GM19328 (cell line): ENCODE data around the gene CD34.

Experiments
- ATAC-seq: cut with Tn5 transposase; IDR thresholded peaks from one replicate; pipeline ENCODE4 v1.9.1; 2021; ENCODE audit warnings: mild to moderate bottlenecking, moderate library complexity; ENCODE audit not compliant: unreplicated experiment

The CD34 gene

DNA sequence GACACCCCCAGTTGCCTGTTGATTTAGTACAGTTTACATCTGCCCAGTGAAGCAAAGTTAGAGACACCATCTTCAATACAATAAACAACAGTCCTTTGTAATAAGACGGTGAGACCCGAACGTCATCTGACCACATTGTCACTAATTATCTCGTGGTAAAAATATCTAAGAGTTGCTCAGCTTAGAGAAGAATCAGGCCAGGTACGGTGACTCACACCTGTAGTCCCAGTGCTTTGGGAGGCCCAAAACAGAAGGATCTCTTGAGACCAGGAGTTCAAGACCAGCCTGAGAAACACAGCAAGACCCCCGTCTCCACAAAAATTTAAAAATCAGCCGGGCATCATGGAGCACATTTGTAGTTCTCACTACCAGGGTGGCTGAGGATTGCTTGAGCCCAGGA is 53.5 kb downstream of the CD34 start:
- ATAC-seq: no peak

DNA sequence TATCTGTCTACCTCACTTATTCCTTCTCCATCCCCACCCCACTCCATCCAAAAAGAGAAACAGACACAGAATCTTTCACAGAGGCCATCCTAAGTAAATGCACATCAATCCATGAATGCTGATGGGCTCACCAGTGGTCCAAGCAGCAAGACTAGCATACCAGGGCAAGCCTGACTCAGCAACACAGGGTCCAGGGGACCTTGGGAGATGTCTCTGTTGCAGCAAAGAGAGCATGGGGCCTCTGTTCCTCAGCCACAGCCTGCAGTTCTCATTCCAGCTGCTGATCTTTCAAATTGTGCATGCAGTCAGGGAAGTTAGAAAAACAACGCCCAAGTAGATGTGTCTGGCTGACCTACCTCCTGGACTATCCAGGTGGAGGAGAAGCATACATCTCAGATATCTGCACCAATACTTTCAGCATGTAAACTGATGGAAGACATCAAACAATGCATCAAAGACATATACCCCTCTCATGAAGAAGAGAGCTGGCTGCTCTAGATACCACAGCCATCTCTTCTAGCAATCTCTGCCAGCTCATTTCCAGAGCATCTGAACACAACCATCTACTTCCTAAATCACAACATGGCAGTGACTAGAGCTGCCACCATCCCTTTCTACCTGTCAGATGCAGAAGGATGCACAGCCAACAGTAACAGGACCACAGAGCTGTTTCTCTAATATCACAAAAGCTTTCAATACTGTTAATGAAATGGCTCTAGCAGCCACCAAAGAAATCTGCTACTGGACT is 54.5 kb downstream of the CD34 start:
- ATAC-seq: no peak

GRCh38 chr1:207854001-207854400 is 56.9 kb downstream of the CD34 start:
- ATAC-seq: no peak

DNA sequence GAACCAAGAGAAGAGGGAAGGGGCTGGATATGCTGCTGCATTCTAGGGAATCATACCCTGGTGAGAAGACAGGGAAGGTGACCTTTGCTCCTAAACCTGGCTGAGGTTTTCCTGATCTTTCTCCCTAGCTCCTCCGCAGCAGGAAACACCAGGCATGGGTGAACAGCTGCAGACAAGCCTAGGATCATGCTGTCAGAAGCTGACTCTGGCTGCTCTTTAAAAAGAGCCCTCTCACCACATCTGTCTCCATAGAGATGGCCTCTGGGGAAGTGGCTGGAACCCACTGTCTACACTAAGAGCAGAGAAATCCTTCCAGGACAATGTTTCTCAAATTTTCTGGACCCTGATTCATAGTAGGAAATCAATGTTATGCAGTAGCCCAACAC is 57.6 kb downstream of the CD34 start:
- ATAC-seq: no peak

- ATAC-seq: no peak
Measured at GRCh38 chr1:207852576-207853371, 58.2 kb downstream of the CD34 start.

- ATAC-seq: no peak
Measured at GRCh38 chr1:207851696-207852095, 59.2 kb downstream of the CD34 start.

GRCh38 chr1:207850621-207851407 is 60.1 kb downstream of the CD34 start:
- ATAC-seq: no peak

DNA sequence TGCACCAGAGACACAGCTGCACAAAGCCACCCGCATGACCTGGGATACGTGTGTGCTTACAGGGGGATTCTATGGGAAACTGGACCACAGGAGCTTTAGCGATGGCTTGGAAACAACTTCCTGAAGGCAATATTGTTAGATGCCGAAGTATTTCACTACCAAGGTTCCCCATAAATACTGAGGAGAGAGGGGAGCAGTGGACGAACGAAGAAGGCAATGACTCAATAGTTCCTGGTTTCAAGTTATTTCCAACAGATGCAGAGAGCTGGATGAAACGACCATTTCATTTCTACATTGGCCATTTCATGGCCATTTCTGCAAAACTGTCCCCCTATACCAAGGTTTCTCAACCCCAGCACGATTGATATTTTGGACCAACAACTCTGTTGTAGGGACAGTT is 61.3 kb downstream of the CD34 start:
- no peak for ATAC-seq

DNA sequence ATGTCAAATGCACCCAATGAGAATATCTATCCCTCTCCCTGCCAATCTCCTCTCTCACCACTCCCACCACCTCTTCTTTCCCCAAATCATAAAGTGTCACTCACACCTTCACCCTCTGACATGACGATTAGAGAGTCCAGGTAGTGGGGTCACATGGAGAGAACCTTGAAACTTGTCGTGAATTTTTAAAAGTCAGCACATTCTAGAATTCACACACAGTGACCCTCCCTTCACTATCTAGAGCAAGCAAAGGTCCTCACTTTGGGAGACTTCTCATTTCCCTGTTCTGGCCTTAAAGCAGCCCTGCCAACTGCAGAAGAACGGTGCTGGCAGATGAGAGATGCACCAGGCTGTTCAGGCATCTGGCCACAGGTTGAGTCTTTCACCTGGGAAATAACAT is 61.9 kb downstream of the CD34 start:
- no peak for ATAC-seq

DNA sequence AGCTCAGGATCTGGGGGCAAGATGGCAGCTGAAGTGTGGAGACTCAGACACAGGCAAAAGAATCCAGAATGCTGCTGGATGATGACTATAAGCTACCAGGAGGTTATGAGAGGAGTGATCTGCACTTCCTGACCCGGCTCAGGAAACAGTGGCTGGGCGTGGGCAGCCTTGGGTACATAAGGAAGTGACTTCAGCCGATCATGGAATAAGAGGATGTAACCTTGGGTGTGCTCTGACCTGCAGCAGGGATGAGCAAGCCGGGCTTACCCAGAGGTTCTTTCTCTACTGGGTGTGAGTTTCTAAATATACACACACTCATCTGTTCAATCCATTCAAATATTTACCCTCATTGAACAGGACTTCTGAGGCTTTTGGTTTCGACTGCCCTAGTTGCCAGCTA is 62.7 kb downstream of the CD34 start:
- no peak for ATAC-seq

DNA sequence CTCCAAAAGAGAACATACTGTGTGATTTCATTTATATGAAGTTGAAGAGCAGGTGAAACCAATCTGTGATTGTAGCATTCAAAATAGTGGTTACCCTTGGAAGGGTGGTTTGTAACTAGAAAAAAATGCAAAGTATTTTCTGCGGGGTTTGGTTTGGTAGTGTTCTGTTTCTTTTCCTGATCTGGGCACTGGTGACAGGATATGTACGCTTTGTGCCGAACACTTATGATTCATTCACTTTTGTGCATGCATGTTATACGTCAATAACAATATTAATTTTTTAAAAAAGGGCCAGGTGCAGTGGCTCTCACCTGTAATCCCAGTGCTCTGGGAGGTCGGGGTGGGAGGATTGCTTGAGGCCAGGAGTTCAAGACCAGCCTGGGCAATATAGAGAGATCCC is 63.8 kb downstream of the CD34 start:
- no peak for ATAC-seq

DNA sequence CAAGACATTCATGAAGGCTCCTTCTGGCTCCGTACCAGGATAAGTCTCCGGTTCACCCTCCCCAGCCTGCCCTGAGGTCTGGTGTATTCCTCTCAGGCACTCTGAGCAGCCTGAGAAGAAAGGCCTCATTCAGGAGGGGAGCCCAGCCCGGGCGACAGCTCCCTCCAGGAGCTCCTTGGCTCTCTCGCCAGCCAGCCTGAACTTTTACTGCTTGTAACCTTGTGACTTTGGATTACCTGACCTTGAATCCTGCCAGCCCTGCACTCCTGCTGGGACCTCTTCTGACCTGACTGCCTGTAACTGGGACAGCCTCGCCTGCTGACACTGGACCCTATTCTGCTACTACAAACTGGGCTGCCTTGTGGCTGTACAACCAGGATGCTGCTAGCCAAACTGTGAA is 65.8 kb downstream of the CD34 start:
- ATAC-seq: no peak

DNA sequence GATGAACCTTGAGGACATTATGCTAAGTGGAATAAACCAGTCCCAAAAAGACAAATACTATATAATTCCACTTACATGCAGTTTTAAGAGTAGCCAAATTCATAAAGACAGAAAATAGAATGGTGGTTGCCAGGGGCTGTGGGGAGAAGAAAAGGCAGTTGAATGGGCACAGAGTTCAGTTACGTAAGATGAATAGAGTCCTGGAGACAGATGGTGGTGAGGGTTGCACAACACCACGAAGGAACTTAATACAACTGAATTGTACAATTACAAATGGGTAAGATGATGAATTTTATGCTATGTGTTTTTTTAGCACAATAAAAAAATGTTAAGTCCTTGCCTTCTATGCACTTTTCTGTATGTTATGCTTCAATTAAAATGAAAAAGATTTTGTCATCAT is 66.6 kb downstream of the CD34 start:
- no peak for ATAC-seq

- no peak for ATAC-seq
Measured at GRCh38 chr1:207842506-207842905, 68.4 kb downstream of the CD34 start.

- ATAC-seq: no peak
Measured at GRCh38 chr1:207841901-207842300, 69.0 kb downstream of the CD34 start.

DNA sequence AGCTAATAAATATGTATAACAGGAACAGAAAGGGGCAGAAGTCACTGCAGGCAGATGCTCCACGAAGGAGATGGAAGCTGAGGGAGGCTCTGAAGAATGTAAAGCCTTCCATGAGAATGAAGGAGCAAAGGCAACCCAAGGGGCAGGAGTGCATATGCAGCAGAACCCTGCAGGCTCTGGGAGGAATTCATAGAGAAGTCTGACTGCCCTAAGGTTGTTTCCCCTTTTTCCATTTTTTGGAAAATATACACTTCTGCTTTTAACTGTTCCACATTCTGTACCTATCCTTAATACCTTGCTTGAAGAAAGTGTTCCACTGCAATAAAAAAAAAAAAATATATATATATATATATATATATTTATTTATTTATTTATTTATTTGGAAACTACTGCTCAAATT is 69.6 kb downstream of the CD34 start:
- no peak for ATAC-seq

- ATAC-seq: no peak
Measured at GRCh38 chr1:207840380-207840779, 70.5 kb downstream of the CD34 start.

GRCh38 chr1:207839083-207839413 is 71.9 kb downstream of the CD34 start:
- ATAC-seq: no peak

DNA sequence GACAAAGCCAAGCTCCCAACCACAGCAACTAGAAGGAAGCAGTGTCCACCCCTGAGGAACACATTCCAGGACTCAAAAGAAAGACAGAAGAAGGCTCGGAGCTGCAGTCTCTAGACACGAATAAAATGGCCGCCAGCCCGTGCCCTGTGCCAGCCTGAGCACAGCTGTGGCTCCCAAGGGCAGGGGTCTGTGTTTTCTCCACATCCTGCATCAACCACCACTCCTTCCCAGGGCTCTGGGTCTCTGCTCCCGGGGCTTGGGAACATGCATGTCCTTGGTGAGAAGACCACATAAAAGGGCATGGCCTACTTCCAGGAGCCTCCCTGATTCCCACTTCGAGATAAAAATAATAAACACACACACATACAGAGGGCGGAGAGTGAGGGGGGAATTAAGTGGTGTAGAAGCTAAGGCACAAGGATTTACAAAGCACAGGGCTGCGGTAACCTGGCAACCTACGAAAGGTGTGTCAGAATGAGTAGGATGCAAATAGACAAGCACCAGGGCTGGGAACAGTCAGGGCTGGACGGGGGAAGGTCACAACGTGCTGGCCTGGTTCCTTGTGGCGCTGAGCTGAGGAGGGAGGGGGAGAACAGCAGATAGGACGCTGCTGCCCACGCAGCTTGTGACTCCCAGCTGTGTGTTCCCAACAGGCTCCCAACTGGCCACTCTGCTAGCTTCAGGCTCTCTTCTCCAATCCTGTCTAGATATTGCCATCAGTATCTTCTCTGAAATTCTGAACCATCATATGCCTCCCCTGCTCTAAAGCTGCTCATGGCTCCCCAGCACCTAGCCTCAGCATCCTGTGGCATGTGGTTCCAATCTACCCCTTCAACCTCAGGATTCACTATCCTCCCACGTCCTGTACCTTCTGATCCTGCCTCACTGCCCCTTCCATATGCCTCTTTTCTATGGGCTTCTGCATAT is 72.5 kb downstream of the CD34 start:
- no peak for ATAC-seq

DNA sequence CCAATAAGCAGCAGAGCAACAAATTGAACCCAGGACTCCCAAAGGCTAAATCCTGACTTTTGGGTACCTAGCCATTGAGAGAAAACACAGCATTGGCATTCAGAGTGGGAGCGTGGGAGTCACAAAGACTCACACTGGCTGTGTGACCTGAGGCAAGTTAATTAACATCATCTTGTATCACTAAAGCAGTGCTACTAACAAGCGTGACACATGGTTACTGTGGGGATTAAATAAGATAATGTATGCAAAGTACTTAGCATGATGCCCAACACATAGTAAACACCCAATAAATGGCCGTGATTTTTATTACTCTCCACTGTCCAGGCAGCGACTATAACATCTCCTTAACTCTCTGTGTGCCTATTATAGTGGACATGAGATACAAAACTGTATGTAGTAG is 73.3 kb downstream of the CD34 start:
- no peak for ATAC-seq
